ENCODE data around the gene BCAS3.

DNA sequence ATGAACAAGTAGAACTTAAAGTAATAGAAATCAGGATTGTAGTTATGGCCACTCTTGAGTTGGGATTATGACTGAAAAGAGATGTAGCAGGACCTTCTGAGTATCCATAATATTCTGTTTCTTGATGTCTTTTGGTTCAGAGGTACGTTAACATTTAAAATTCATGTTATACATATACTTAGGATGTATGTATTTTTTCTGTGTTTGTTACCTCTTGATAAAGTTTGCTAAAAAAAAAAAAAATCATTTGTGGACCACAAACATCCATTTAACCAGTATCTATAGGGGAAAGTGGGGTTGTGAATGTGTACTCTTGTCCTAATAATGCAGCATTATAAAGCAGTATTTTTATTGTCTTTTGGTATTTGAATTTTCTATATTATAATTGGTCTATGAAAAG, 65.6 kb downstream of the BCAS3 start:
- TF ChIP-seq, protein P1, sequence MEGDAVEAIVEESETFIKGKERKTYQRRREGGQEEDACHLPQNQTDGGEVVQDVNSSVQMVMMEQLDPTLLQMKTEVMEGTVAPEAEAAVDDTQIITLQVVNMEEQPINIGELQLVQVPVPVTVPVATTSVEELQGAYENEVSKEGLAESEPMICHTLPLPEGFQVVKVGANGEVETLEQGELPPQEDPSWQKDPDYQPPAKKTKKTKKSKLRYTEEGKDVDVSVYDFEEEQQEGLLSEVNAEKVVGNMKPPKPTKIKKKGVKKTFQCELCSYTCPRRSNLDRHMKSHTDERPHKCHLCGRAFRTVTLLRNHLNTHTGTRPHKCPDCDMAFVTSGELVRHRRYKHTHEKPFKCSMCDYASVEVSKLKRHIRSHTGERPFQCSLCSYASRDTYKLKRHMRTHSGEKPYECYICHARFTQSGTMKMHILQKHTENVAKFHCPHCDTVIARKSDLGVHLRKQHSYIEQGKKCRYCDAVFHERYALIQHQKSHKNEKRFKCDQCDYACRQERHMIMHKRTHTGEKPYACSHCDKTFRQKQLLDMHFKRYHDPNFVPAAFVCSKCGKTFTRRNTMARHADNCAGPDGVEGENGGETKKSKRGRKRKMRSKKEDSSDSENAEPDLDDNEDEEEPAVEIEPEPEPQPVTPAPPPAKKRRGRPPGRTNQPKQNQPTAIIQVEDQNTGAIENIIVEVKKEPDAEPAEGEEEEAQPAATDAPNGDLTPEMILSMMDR (IDR thresholded peaks at IDR 0.05 in 4 of 5, conservative IDR thresholded peaks at IDR 0.05 in 1 of 5): no peak
- TF ChIP-seq POLR2A (IDR thresholded peaks at IDR 0.05): no peak
